ENCODE data around the gene NPR3.

Gene NPR3

DNA sequence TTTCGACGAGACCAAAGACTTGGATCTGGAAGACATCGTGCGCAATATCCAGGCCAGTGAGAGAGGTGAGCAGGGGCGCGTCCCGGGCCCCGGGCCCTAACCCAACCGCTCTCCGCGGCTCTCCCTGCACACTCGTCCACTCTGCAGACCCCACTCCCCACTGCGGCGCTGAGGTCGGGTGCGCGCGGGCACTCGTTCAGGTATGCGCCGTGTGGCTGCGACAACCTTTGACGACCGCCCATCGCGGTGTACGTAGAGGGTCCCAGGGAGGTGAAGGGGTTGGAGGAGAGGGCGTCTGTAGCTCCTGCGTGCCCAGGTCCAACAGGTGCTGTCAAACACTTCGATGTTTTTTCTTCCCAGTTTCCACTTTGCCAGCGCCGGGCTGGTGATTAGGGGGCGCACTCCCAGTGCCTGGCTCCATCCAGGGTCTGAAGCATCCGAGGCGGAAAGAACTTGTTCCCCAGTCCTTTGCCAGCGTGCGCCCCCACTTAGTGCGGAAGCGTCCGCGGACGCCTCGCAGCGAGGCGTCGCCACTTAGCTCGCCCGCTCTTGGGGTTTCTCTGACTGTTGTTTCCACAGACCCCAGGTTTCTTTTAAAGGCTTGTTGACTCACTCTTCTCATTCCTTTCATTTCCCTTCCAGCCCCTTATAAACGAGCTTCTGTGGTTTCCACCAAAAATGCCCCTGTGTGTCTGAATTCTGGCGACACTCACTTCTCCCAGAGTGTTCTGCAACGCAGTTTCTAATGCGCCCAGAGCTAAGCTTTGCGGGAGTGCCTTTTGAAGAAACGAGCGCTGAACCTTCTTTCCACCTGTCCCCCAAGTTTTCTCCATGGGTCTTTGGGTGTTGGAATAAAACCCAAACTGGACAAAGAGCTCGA is 1.6 kb downstream of the NPR3 start:
- no peak for DNase-seq

DNA sequence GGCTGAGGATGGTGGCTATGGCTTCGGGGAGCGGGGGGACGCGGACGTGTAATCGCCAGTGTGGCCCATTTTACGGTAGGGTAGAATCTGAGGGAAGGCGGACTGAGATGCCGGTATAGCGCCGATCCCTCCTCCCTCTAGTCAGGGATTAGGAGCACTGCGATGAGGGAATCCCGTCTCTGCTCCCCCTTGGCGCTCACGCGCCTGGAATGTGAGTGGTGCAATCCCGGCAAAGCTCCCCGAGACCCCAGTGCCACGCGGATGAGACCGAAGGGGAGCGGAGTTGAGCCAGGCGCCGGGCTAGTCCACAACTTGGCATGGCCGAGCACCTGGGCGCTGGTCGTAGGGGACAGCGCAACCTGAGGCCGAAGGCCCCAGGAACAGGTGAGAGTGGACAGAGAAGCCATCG is 2.2 kb downstream of the NPR3 start:
- DNase-seq = no peak

DNA sequence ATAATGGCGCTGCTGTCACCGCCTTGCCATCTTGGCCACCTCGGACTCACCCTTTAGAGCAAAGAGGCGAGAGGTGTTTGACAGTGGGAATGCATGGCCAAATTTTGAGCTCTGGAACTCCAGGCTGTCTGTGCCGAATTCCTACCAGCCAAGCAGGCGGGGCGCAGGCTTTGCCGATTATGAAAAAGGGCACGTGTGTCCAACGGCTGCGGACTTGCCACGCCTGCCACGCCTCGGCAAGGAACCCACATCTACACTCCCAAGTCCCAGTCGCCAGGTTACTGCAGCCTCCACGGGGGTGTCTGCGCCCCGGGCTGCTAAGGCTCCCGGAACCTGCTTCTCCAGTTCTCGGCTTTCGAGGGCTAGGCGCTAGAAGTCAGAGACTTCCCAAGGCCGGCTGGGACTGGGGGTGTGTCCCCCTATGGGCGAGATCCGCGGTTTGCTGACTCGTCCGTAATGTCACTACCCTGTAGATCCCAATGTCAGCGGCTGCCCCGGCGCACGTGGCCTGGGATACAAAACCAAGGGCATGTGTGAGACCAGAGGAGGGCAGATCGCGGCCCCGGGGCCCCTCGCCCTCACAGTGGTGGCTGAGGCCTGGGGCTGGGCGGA is 2.8 kb downstream of the NPR3 start:
- DNase-seq = no peak

GRCh38 chr5:32714836-32715235 is 3.7 kb downstream of the NPR3 start:
- DNase-seq = no peak

DNA sequence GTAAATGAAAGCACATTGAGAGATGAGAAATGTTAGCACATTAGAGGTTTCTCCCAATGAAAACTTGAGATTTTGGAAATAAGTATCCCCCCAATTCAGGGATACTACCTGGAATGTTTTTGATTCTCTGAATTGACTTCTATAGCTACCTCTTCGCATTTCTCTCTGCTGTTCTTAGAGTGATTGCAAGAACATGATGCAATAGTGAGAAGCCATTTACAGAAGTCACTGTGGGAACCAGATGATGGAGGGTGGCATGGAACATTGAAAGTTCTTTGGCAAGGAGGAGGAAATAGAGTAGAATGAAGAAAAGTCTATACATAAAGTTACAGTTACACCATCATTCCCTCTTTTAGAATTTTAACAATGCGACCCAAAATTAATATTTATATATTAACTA is 9.2 kb downstream of the NPR3 start:
- DNase-seq = no peak

DNA sequence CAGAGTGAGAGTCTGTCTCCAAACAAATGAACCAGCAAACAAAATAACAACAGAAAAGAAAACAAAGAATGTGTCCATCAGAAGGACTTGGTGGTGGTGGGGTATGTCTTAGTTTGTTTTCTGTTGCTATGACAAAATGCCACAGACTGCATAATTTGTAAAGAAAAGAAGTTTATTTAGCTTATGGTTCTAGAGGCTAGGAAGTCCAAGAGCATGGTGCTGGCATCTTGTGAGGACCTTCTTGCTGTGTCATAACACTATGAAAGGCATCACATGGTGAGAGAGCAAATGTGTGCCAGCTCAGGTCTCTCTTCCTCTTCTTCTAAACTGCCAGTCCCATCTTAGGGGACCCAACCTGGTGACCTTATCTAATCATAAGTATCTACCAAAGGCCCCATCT is 10.5 kb downstream of the NPR3 start:
- DNase-seq = no peak

DNA sequence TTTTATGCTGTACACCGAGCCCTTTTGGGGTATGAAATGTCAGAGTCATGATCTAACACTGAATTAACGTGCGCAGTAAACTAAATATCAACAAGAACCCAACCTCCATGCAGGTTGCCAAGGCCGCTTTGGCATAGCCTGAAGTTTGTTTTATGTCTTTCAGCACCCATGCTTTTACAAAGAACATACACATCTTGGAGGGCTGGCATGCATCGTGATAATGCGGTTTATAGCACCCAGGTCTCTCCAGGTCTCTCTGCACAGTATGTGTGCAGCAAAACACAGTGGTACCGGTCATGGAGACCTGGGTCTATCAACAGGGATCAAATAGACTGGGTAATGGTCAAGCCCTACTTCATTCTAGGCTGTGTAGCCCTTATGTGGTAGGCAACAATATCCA is 11.8 kb downstream of the NPR3 start:
- no peak for DNase-seq

- no peak for DNase-seq
Measured at GRCh38 chr5:32724526-32724925, 13.4 kb downstream of the NPR3 start.

DNA sequence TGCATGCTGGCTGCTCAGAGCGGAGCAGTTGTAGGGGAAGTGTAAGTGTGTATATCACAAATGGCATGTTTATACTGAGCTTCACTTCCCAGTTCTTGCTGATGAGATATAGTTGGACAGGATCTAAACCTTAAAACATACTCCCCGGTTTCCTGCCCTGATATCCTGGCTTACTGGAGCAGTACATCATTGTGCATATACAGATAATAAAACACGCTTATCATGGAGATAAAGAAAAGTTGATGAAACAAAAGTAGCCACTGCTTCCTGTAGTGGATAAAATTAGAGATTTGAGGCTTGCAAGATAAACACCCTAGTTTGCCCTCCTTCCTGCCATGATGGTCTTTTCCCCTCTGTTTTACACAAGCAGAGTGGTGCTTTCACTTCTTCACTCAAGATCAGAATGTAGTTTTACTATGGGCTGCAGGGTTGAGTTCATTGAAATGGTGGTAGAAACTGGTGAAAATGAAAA is 15.0 kb downstream of the NPR3 start:
- no peak for DNase-seq

GRCh38 chr5:32729651-32730050 is 18.5 kb downstream of the NPR3 start:
- no peak for DNase-seq

GRCh38 chr5:32733590-32734340 is 22.6 kb downstream of the NPR3 start:
- DNase-seq = no peak

DNA sequence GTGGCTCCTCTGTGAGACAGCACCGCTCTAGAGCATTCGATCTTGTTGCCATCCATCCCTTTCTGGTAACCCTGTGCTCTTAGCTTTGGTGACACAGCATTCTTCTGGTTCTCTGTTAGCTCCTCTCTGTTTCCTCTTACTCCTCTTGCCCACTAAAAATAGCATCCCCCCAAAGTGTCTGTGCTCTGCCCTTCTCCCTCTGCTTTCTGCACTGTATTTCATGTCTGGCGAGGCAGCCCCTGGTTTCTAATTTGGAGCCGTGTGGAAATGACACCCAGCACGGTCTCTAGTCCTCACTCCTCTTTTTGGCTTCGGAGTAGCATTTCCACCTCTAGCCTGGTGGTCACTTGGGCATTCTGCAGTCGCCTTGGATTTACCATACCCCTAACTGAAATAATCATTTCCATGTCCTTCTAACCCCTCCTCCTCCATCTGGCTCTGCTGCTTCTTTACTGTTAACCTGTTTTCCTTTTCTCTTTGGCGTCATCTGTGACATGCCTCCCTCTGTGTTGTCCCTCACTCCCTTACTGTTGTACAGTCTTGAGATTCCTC is 23.8 kb downstream of the NPR3 start:
- DNase-seq = no peak

DNA sequence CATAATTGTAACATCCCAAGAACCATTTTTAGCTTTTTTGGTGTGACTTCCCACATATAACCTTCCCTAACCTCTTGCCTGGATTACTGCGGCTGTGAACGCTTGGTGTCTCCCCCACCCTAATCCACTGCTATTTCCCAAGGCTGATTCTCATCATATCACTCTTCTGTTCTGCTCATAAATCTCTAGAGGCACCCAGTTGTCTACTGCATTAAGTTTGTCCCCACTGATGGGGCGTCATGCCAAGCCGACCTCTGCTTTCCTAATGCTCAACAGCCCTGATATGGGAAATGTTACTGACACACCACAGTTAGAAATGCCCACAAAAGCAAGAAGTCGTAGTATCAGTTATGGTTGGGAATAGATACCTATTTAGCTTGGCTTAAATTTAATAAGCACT is 24.4 kb downstream of the NPR3 start:
- no peak for DNase-seq

- DNase-seq = no peak
Measured at GRCh38 chr5:32736842-32737241, 25.7 kb downstream of the NPR3 start.

DNA sequence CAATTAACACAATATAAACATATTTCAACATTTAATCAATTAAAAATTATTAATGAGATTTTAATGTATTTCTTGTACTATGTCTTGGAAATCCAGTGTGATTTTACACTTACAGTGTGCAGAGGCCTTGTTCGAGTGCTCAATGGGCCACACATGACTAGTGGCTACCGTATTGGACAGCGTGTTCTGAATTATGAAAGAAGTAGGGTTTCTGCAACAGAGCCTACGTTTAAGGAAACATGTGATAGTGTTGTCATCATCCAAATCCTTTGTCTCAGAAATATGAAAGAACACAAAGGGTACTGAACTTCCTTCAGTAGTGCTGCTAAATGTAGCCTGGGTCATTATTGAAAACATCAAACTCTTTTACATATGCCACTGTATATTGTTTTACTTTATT is 29.5 kb downstream of the NPR3 start:
- no peak for DNase-seq

GRCh38 chr5:32745317-32745716 is 34.2 kb downstream of the NPR3 start:
- no peak for DNase-seq

DNA sequence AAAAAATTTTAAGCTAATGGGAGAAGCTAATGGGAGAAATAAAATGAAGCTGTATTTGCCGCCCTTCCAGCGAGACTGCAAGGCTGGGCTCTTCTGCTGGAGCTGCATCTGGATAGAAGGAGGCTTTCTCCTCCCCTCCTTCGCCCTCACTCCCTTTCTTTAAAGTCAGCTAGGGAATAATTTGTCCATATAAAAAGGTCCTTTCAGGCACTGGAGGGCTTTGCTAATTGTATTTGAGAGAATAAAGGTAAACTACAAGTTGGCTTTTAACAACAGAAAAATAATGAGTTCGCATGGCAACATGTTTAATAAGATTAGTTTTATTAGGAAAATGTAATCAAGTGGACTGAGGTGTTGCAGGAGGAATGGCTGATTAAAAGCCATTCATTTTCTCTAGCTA is 41.3 kb downstream of the NPR3 start:
- DNase-seq = no peak

- no peak for DNase-seq
Measured at GRCh38 chr5:32753051-32753450, 41.9 kb downstream of the NPR3 start.

DNA sequence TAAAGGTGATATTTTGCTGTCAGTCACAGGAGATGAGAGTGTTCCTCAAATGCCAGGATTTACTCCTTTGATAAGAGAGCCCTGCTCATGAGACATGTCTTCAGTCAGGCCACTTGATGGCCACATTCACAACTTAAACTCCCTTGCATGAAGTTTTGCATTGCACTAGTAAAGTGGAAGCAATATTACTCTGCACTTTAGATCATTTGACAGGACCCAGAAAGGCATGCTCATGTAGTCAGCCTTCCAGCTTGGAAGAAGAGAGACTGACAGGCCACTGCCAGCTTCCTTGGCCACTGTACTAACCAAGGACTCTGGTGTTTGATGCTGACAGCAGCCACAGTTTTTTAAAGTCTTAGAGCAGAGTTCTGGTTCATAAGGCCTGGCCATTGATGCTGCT is 42.6 kb downstream of the NPR3 start:
- DNase-seq = no peak

GRCh38 chr5:32754284-32754683 is 43.2 kb downstream of the NPR3 start:
- no peak for DNase-seq

DNA sequence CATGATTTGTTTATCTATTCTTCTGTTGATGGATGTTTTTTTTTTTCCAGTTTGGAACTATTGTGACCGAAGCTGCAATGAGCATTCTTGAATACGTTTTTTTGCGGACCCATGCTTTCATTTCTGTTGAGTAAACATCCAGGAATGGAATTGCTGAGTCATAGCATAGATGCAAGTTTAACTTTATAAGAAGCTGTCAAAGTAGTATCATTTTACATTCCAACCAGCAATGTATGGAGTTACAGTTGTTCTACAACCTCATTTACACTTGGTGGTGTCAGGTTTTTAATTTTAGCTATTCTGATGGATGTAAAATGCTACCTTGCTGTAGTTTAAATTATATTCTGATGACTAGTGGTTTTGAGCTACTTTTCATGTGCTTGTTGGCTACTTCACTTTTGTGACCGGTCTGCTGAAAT is 49.0 kb downstream of the NPR3 start:
- no peak for DNase-seq

DNA sequence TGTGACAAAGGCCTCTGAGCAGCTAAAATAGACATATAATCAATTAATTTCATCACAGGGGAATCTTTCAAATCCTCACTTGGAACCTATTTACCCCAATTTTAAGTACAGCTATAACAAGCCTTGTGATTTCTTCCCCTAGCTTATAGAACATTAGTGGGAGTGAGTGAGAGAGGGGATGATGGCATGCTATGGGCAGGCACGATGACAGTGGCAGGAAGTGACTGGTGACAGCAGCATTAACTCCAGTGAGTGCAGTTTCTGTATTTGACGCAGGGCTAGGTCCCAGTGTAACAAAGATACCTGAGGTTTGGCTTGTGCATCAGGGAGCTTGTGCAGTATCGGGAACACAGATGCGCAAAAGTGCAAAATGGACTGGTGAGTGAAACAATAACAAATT is 54.1 kb downstream of the NPR3 start:
- no peak for DNase-seq

GRCh38 chr5:32767948-32768467 is 56.9 kb downstream of the NPR3 start:
- no peak for DNase-seq
